K562 (cell line): ENCODE data around the gene PRR36. TPM values are rescaled to one million over a fixed set of nuclear protein-coding genes. Genes with fewer than 3 reads are reported as not detected.

ENCODE experiments used
- CTCF ChIP-seq, 3 experiments: IDR thresholded peaks in 2 of 3; conservative IDR thresholded peaks in 1 of 3; 2 replicates each; pipeline ENCODE4 v1.5.1; 2011 to 2012; ENCODE audit warnings: low read length in 3 of 3, mild to moderate bottlenecking in 3 of 3, control low read depth in 2 of 3, improper control_type of control experiment in 1 of 3, inconsistent platforms in 1 of 3, low read depth in 1 of 3, mixed read lengths in 1 of 3, moderate library complexity in 1 of 3; ENCODE audit not compliant: insufficient read depth in 2 of 3
- NCOA2 ChIP-seq, 2 experiments: fragments of 450-650 bp; IDR thresholded peaks; 2 replicates each; pipeline ENCODE4 v1.6.1; 2018; ENCODE audit warnings: mild to moderate bottlenecking in 2 of 2, moderate library complexity in 1 of 2; ENCODE audit not compliant: partially characterized antibody in 2 of 2
- NFXL1 ChIP-seq: fragments of 450-650 bp; formaldehyde crosslinking; IDR thresholded peaks from 2 replicates; pipeline ENCODE4 v1.4.0; 2021; ENCODE audit warnings: mild to moderate bottlenecking
- NR3C1 ChIP-seq: sonication (generic); formaldehyde crosslinking; IDR thresholded peaks from 2 replicates; pipeline ENCODE4 v1.8.1; 2022; ENCODE audit warnings: missing genetic modification reagents
- polyA plus RNA-seq, 8 experiments: library from polyadenylated mRNA; depleted of rRNA in 4 of 8; stranded (reverse) in 5 of 8; unstranded in 3 of 8; fragments of >200 nt; fragmentation: Nextera tagmentation in 2 of 8; fragmentation: Illumina TruSeq in 1 of 8; extraction: Ambion mirVana in 2 of 8; extraction: Trizol in 1 of 8; gene quantifications; 2 replicates each; pipeline versions ENCODE4 v1.2.1 to v1.2.3, GENCODE V29; 2011 to 2014; ENCODE audit warnings: inconsistent platforms in 1 of 8, missing spikeins in 1 of 8
- total RNA-seq, 7 experiments: library from RNA; depleted of rRNA in 6 of 7; stranded (reverse); fragments of >200 nt in 6 of 7; fragmentation: Illumina TruSeq in 2 of 7; extraction: Trizol in 2 of 7; gene quantifications; 2 replicates each; pipeline versions ENCODE4 v1.2.1 to v1.2.3, GENCODE V29; 2011 to 2021; ENCODE audit warnings: low replicate concordance in 1 of 7
- TF ChIP-seq, protein P1 (sequence below): fragments of 250-450 bp; sonication (Bioruptor Pico); IDR thresholded peaks from 2 replicates; pipeline ENCODE4 v1.8.0; 2021; ENCODE audit warnings: mild to moderate bottlenecking, moderate library complexity

Gene PRR36
- total and polyA plus RNA-seq, 9 of the 15 experiments (the other 6 are each of a cell fraction or from before 2014, with no cell fraction given), result 0.05 to 0.42 (median 0.06) TPM; not detected in 6

- TF ChIP-seq NR3C1 (CRISPR knock-in tag) (no peak), NFXL1 (CRISPR knock-in tag) (no peak), NCOA2 (IDR thresholded peaks at IDR 0.05; ENCODE audit: partially characterized antibody in 2 of 2) (no peak), CTCF (IDR thresholded peaks at IDR 0.05 in 2 of 3, conservative IDR thresholded peaks at IDR 0.05 in 1 of 3; ENCODE audit: insufficient read depth in 2 of 3, low read depth in 1 of 3, low read length in 3 of 3) (peak; percentile 56 to 94 (median 76))
- TF ChIP-seq, protein P1, sequence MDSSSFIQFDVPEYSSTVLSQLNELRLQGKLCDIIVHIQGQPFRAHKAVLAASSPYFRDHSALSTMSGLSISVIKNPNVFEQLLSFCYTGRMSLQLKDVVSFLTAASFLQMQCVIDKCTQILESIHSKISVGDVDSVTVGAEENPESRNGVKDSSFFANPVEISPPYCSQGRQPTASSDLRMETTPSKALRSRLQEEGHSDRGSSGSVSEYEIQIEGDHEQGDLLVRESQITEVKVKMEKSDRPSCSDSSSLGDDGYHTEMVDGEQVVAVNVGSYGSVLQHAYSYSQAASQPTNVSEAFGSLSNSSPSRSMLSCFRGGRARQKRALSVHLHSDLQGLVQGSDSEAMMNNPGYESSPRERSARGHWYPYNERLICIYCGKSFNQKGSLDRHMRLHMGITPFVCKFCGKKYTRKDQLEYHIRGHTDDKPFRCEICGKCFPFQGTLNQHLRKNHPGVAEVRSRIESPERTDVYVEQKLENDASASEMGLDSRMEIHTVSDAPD (CRISPR knock-in tag), result no peak
Measured at GRCh38 chr19:7868671-7869452, 5.3 kb downstream of the PRR36 start (continued).
